ENCODE results near the gene SPACDR.

The SPACDR gene

GRCh38 chr7:100483090-100483721, 19.1 kb upstream of the SPACDR start:
- no peak for DNase-seq
- TF ChIP-seq CTCF (IDR thresholded peaks at IDR 0.05) = peak; percentile 86 to 97
- Histone ChIP-seq H3K36me3 (no peaks in the 10 kb centered on the region), H3K4me3 (peak overlapping the region; percentile 40 to 57), H3K27me3 (peaks cover 0 to 10% of the 10 kb centered on the region in 2 donors), H3K27ac (no peak overlapping the region), H3K4me1 (peaks cover 0 to 31% (median 17%) of the 10 kb centered on the region in 4 donors), H3K9me3 (no peaks in the 10 kb centered on the region)
- intact Hi-C loops (cut with DNase I; ENCODE audit: low total_unique reads) = loop anchor here (5.0 kb wide), 1 partner anchor 209 kb away; the partner anchor contains the start of gene GIGYF1

- H3K4me1 ChIP-seq = peaks cover 0 to 34% (median 19%) of the 10 kb centered on the region in 4 donors
- no peaks in the 10 kb centered on the region for H3K9me3 ChIP-seq
- H3K4me3 ChIP-seq = peak overlapping the region; percentile 40 to 57
- peaks cover 0 to 7% of the 10 kb centered on the region in 2 donors for H3K27me3 ChIP-seq
- intact Hi-C loops (cut with DNase I; ENCODE audit: low total_unique reads) = loop anchor here (5.0 kb wide), 1 partner anchor 210 kb away; the partner anchor contains the start of gene GIGYF1
- no peak for TF ChIP-seq CTCF (IDR thresholded peaks at IDR 0.05)
- no peak overlapping the region for H3K27ac ChIP-seq
- H3K36me3 ChIP-seq = no peaks in the 10 kb centered on the region
- no peak for DNase-seq
Measured at GRCh38 chr7:100482728-100483089, 18.6 kb upstream of the SPACDR start.

- no peaks in the 10 kb centered on the region for H3K9me3 ChIP-seq
- H3K27ac ChIP-seq = no peak overlapping the region
- no peaks in the 10 kb centered on the region for H3K27me3 ChIP-seq
- peaks cover 0 to 47% (median 30%) of the 10 kb centered on the region in 4 donors for H3K4me1 ChIP-seq
- no peak overlapping the region for H3K4me3 ChIP-seq
- H3K36me3 ChIP-seq = peaks cover 0 to 6% (median 0%) of the 10 kb centered on the region in 3 donors
- no peak for DNase-seq
- intact Hi-C loops (cut with DNase I; ENCODE audit: low total_unique reads) = loop anchor here (5.0 kb wide), 1 partner anchor 211 kb away; the partner anchor contains the start of gene GIGYF1
- TF ChIP-seq CTCF (IDR thresholded peaks at IDR 0.05) = no peak
Measured at GRCh38 chr7:100481466-100481865, 17.4 kb upstream of the SPACDR start.

GRCh38 chr7:100478958-100479660, 15.0 kb upstream of the SPACDR start, which contains the start of gene TSC22D4:
TSC22D4 (minus strand) TSS chr7:100479214; CDS start chr7:100478038, 1,176 bp downstream.
- peaks cover 0 to 62% (median 45%) of the 10 kb centered on the region in 4 donors for H3K4me1 ChIP-seq
- DNase-seq = peak; percentile 96 to 98

More at GRCh38 chr7:100478958-100479660, 15.0 kb upstream of the SPACDR start, which contains the start of gene TSC22D4:
- intact Hi-C loops (cut with DNase I; ENCODE audit: low total_unique reads) = loop anchor here (10.0 kb wide), 1 partner anchor 196 kb away; the partner anchor contains the start of gene GNB2
- peaks cover under 1 to 23% (median 4%) of the 10 kb centered on the region in 3 donors for H3K36me3 ChIP-seq
- peak within 1 kb of the TSS; percentile 84 to 95 for H3K27ac ChIP-seq
- peak in 1 of 2 experiments; percentile 4 for TF ChIP-seq CTCF (IDR thresholded peaks at IDR 0.05)
- H3K27me3 ChIP-seq = no peaks in the 10 kb centered on the region
- H3K9me3 ChIP-seq = no peaks in the 10 kb centered on the region
- peak within 1 kb of the TSS; percentile 65 to 98 for H3K4me3 ChIP-seq

All from tibial artery (tissue), 4 donors.